B cell (primary cell): ENCODE results near the gene PPP1R3C. TPM values are rescaled to one million over a fixed set of nuclear protein-coding genes. Genes with fewer than 3 reads are reported as not detected.

Source experiments
- ATAC-seq: fragments of 200-7000 bp; cut with Tn5 transposase; one replicate; pipeline ENCODE4 v1.10.0; 2021; ENCODE audit warnings: low read depth, mild to moderate bottlenecking, moderate number of reproducible peaks, moderate library complexity
- CTCF ChIA-PET: fragments of 350-600 bp; sonication (Branson Sonifier 250); formaldehyde crosslinking; loops from one replicate; lab custom pipeline; 2021; ENCODE audit warnings: antibody characterized with exemption, inconsistent platforms; lab: Charles Lee
- POLR2A ChIA-PET: fragments of 350-600 bp; sonication (Branson Sonifier 250); formaldehyde crosslinking; loops from one replicate; lab custom pipeline; 2021; ENCODE audit warnings: antibody characterized with exemption; lab: Charles Lee
- DNase-seq: peaks from one replicate; pipeline ENCODE4 v3.0.0; 2013
- H2AFZ ChIP-seq: 2 replicates; pipeline ENCODE4 v1.6.1; 2012; ENCODE audit warnings: mild to moderate bottlenecking, low read depth, low read length; ENCODE audit not compliant: insufficient read depth, poor library complexity, severe bottlenecking
- H3K27ac ChIP-seq, 2 donors: 1 replicate in 1 of 2; 2 replicates in 1 of 2; pipeline ENCODE4 v1.5.1; 2012 to 2013; ENCODE audit warnings: low read length in 2 of 2, mild to moderate bottlenecking in 2 of 2, moderate library complexity in 1 of 2
- H3K27me3 ChIP-seq, 4 experiments: fragments of 200-600 bp in 1 of 4; sonication (generic) in 1 of 4; replicated peaks in 1 of 4; 1 replicate in 2 of 4; 2 replicates in 2 of 4; pipeline versions ENCODE4 v1.6.1 to v1.7.0; 2013 to 2016; ENCODE audit warnings: low read length in 3 of 4, mild to moderate bottlenecking in 2 of 4, mixed read lengths in 1 of 4, moderate library complexity in 1 of 4; ENCODE audit not compliant: insufficient read depth in 4 of 4, control insufficient read depth in 3 of 4; ENCODE audit errors: control extremely low read depth in 1 of 4
- H3K36me3 ChIP-seq, 2 experiments: replicated peaks in 1 of 2; 1 replicate in 1 of 2; 2 replicates in 1 of 2; pipeline versions ENCODE4 v1.6.1 to v1.7.1; 2013; ENCODE audit warnings: low read length in 1 of 2; ENCODE audit not compliant: insufficient read depth in 2 of 2, control insufficient read depth in 1 of 2; ENCODE audit errors: control extremely low read depth in 1 of 2, extremely low read depth in 1 of 2
- H3K4me1 ChIP-seq, 2 donors: fragments of 200-600 bp in 1 of 2; sonication (generic) in 1 of 2; 1 replicate in 1 of 2; 2 replicates in 1 of 2; pipeline versions ENCODE4 v1.5.1 to v1.6.1; 2013 to 2017; ENCODE audit warnings: low read length in 2 of 2; ENCODE audit not compliant: control insufficient read depth in 2 of 2, insufficient read depth in 2 of 2
- H3K4me2 ChIP-seq: replicated peaks from 2 replicates; pipeline ENCODE3; 2012; ENCODE audit warnings: mild to moderate bottlenecking, low read depth, low read length; ENCODE audit not compliant: poor library complexity, severe bottlenecking
- H3K4me3 ChIP-seq, 5 experiments: fragments of 200-600 bp in 1 of 5; sonication (generic) in 1 of 5; 1 replicate in 3 of 5; 2 replicates in 2 of 5; pipeline versions ENCODE4 v1.5.1 to v1.7.0; 2011 to 2016; ENCODE audit warnings: low read length in 4 of 5, mild to moderate bottlenecking in 4 of 5, low read depth in 2 of 5, control low read depth in 1 of 5, moderate library complexity in 1 of 5; ENCODE audit not compliant: insufficient read depth in 1 of 5; ENCODE audit errors: control extremely low read depth in 1 of 5, extremely low read depth in 1 of 5
- H3K79me2 ChIP-seq: fragments of 200-600 bp; sonication (generic); one replicate; pipeline ENCODE4 v1.6.0; 2016; ENCODE audit warnings: low read length; ENCODE audit not compliant: control insufficient read depth, insufficient read depth
- H3K9ac ChIP-seq: fragments of 200-600 bp; sonication (generic); 2 replicates; pipeline ENCODE4 v1.6.1; 2017; ENCODE audit warnings: mild to moderate bottlenecking, low read length, moderate library complexity
- H3K9me3 ChIP-seq, 3 donors: one replicate each; pipeline versions ENCODE4 v1.6.1 to v1.7.1; 2013; ENCODE audit warnings: low read length in 2 of 3; ENCODE audit not compliant: control insufficient read depth in 2 of 3, insufficient read depth in 1 of 3; ENCODE audit errors: control extremely low read depth in 1 of 3
- H4K20me1 ChIP-seq: 2 replicates; pipeline ENCODE4 v1.6.0; 2012; ENCODE audit warnings: mild to moderate bottlenecking, low read length; ENCODE audit not compliant: insufficient read depth, control insufficient read depth, poor library complexity, severe bottlenecking
- H3K27ac Mint-ChIP-seq: one replicate; pipeline ENCODE4 v1.8.0; 2021; ENCODE audit warnings: mixed read lengths
- H3K27me3 Mint-ChIP-seq: one replicate; pipeline ENCODE4 v1.8.0; 2021; ENCODE audit warnings: mixed read lengths
- H3K4me1 Mint-ChIP-seq: one replicate; pipeline ENCODE4 v1.8.0; 2021; ENCODE audit warnings: mixed read lengths
- H3K4me3 Mint-ChIP-seq: one replicate; pipeline ENCODE4 v1.8.0; 2021; ENCODE audit warnings: mixed read lengths
- H3K9me3 Mint-ChIP-seq: one replicate; pipeline ENCODE4 v1.8.0; 2022; ENCODE audit warnings: mixed read lengths; ENCODE audit not compliant: insufficient read depth
- CTCF ChIP-seq: fragments of 200-600 bp; IDR thresholded peaks from one replicate; pipeline ENCODE4 v1.8.0; 2022; ENCODE audit warnings: antibody characterized with exemption, mild to moderate bottlenecking
- EZH2 ChIP-seq: IDR thresholded peaks from 2 replicates; pipeline ENCODE4 v1.6.1; 2012; ENCODE audit warnings: borderline replicate concordance, low read depth, mild to moderate bottlenecking, moderate library complexity, low read length; ENCODE audit not compliant: insufficient read depth, poor library complexity, severe bottlenecking
- WGBS: methylation state at CpG from one replicate; pipeline ENCODE4 v1.1.5; 2013; ENCODE audit warnings: missing lambda C conversion rate; ENCODE audit not compliant: insufficient coverage; 5-methylcytosine and 5-hydroxymethylcytosine counted together
- intact Hi-C: fragments of 100-400 bp; cut with micrococcal nuclease; formaldehyde crosslinking; loops from one replicate; pipeline ENCODE4 v1.10.0; 2022
- polyA plus RNA-seq: library from polyadenylated mRNA; depleted of rRNA; stranded (reverse); fragments of >200 nt; gene quantifications from 2 replicates; pipeline ENCODE4 v1.2.3, GENCODE V29; 2012
- total RNA-seq, 2 donors: library from RNA; stranded (reverse); fragments of 120-200 nt in 1 of 2; gene quantifications; 1 replicate in 1 of 2; 2 replicates in 1 of 2; pipeline versions ENCODE4 v1.2.3 to v1.2.4, GENCODE V29; 2013 to 2022

PPP1R3C gene
- total and polyA plus RNA-seq, 2 donors (not counting 1 experiment from before 2014, with no cell fraction given), result not detected

- Histone ChIP-seq H3K4me3 (no peak overlapping the region), H3K9me3 (peaks cover 0 to 5% (median 1%) of the 10 kb centered on the region in 3 donors), H3K79me2 (no peaks in the 10 kb centered on the region), H3K27ac (no peak overlapping the region), H3K4me2 (no peak overlapping the region), H3K9ac (no peak overlapping the region), H3K36me3 (no peaks in the 10 kb centered on the region), H3K4me1 (peaks cover 12 to 16% of the 10 kb centered on the region in 2 donors), H2AFZ (no peak overlapping the region), H3K27me3 (peaks cover 0 to 39% (median 16%) of the 10 kb centered on the region in 4 experiments), H4K20me1 (no peaks in the 10 kb centered on the region)
- no peak for TF ChIP-seq CTCF
- TF ChIP-seq EZH2, result no peak
- H3K4me1 Mint-ChIP-seq, result peaks cover 13% of the 10 kb centered on the region
- ChIA-PET CTCF (interaction anchor here (0.6 to 1.1 kb wide), 2 partner anchors 11 to 161 kb away, joined by 3 read pairs; no protein-coding TSS in a partner anchor), POLR2A (no interaction called here)
- ATAC-seq, result no peak
- intact Hi-C loops, result loop anchor here (10.0 kb wide), 2 partner anchors 285 to 715 kb away; no protein-coding TSS in a partner anchor
- H3K27ac Mint-ChIP-seq, result no peak overlapping the region
- H3K9me3 Mint-ChIP-seq, result no peaks in the 10 kb centered on the region
- WGBS, result 92% methylated on average over 11 of the region's 11 CpGs
- peaks cover 60% of the 10 kb centered on the region for H3K27me3 Mint-ChIP-seq
- no peak for DNase-seq
- H3K4me3 Mint-ChIP-seq, result no peak overlapping the region
Observed at GRCh38 chr10:91629715-91630549, 2.9 kb downstream of the PPP1R3C start.

- Mint-ChIP-seq H3K27me3 (peaks cover 55% of the 10 kb centered on the region), H3K9me3 (peaks cover 2% of the 10 kb centered on the region), H3K4me1 (peaks cover 11% of the 10 kb centered on the region), H3K4me3 (no peak overlapping the region), H3K27ac (no peak overlapping the region)
- Histone ChIP-seq H3K4me3 (no peak overlapping the region), H3K27me3 (peaks cover 0 to 33% (median 11%) of the 10 kb centered on the region in 4 experiments), H3K79me2 (no peaks in the 10 kb centered on the region), H3K9ac (no peak overlapping the region), H3K27ac (no peak overlapping the region), H3K4me2 (no peak overlapping the region), H4K20me1 (no peaks in the 10 kb centered on the region), H3K36me3 (no peaks in the 10 kb centered on the region), H2AFZ (no peak overlapping the region), H3K4me1 (peaks cover 10 to 13% of the 10 kb centered on the region in 2 donors), H3K9me3 (peaks cover 0 to 5% (median 1%) of the 10 kb centered on the region in 3 donors)
- intact Hi-C loops, result no loop called here
- ChIA-PET CTCF (interaction anchor here (0.8 kb wide), 1 partner anchor 236 kb away, joined by 3 read pairs; no protein-coding TSS in a partner anchor), POLR2A (no interaction called here)
- TF ChIP-seq CTCF, result no peak
- TF ChIP-seq EZH2, result no peak
- DNase-seq, result no peak
- no CpG with 5 or more reads among the region's 1 CpG for WGBS
- ATAC-seq, result no peak
Observed at GRCh38 chr10:91628383-91628782, 4.5 kb downstream of the PPP1R3C start.
